Stimulated activated CD4-positive, alpha-beta T cell treated with anti-CD3 and anti-CD28 coated beads, Interleukin-12 subunit alpha, Interleukin-12 subunit beta, amount 100 ng/mL, for 48 hours (primary cell): Measurements from ENCODE around the gene DRD2.
"Not testable (repeated sequence)": the region's sequence is repeated elsewhere in the genome, so short reads cannot be mapped to it uniquely, and the experiment has no call there.

ENCODE experiments used
- DNase-seq, 3 donors: peaks; one replicate each; pipeline ENCODE4 v3.0.0-alpha.2; 2020; ENCODE audit warnings: low read depth in 2 of 3, low spot score in 1 of 3

The DRD2 gene

GRCh38 chr11:113475160-113475761 is at the start of gene DRD2:
TSS of gene DRD2 (minus strand) at chr11:113475398. CDS start at chr11:113424651, 50,747 bp downstream.
- DNase-seq: no peak

DNA sequence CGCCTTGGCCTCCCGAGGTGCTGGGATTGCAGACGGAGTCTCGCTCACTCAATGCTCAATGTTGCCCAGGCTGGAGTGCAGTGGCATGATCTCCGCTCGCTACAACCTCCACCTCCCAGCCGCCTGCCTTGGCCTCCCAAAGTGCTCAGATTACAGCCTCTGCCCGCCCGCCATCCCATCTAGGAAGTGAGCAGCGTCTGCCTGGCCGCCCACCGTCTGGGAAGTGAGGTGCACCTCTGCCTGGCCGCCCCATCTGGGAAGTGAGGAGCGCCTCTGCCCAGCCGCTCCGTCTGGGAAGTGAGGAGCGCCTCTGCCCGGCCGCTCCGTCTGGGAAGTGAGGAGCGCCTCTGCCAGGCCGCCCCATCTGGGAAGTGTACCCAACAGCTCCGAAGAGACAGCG is 48.7 kb upstream of the DRD2 start:
- DNase-seq: not testable (repeated sequence)

DNA sequence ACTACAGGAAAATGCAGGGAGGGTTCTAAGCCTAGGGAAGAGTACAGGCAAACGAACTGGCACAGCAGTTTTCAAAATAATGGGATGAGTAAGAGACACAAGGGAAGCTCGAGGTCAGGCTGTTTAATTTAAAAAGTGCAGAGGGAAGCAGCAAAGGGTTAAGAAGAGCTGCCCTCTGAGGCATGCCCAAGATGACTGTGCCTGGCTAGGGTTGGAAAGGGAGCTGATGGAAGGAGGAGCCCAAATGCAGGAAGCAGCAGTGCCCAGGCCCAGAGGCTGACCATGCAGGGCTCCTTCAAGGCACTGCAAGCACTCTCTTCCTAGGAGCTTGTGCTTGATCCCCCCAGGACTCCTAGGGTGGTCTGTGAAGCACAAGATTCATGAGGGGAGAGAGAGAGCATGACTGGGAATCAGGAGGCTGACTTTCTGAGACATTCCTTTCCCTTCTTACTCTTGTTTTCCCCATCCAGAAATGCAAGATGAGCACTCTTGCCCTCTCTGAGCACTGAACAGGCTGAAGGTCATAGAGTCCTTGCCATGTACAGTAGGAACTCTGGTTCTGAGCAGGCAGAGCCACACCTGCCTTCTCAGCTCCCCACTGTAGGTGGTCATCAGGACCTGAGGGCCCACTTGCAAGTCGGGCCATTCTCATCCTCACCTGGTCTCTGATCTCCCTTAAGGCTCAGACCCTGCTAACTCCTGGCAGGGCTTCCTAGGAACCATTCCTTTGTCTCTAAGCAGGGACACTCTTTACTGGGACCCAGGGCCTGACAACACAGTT is 46.7 kb upstream of the DRD2 start:
- DNase-seq: no peak

DNA sequence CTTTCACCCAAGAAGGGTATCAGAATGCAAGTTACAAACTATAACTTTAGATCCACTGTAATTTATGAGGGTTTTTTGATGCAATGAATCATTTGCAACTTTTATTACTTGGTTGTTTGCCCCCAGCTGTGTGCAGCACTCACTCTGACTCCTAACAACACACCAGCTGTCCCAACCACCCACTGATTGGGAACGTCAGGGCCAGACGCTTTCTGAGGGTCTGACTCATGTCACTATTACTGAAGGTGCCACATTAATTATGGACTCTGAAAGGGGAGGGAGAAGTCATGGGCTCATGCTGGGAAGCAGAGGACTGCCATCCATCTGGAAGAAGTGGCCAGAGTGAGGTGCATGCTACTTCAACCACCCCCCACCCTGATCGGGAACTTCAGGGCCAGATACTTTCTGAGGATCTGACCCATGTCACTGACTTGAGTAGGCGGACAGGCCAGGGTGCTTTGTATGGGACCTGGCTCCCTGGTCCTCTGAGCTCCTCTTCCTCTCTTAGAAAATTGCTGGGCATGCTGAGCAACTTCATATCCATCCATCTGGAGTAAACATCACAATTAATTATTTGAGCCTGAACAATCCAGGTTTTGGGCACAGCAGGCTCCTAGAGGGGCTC is 44.9 kb upstream of the DRD2 start:
- DNase-seq: no peak

- no peak for DNase-seq
These were observed 43.7 kb upstream of the DRD2 start for GRCh38 chr11:113518716-113519495.

DNA sequence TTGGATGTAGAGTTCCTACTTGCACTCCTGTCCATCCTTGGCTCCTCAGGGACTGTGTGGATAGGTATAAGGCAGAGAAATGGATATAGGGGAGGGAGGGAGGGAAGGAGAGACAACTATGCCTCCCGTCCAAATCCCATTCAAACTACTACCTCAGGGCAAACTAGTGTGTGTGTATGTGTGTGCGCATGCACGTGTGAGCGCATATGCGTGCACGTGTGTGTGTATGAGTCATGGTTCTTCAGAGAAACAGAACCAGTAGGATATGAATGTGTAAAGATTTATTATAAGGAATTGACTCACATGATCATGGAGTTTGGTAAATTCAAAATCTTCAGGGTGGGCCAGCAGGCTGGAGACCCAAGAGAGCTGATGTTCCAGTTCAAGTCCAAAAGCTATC is 42.2 kb upstream of the DRD2 start:
- DNase-seq: no peak

DNA sequence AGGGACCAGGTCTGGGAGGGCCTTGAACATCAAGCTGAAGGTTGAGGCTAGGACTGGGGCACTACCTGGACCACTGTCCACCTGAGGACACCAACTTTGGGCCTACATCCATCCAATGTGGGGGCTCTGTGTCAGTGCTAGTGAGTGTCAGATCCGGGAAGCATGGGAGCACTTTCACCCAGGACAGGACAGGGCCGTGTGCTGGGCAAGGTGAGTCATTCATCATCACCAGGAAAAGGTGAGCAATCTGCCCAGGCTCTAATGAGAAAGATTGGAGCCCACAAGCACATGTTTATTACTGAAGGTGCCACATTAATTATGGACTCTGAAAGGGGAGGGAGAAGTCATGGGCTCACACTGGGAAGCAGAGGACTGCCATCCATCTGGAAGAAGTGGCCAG is 39.7 kb upstream of the DRD2 start:
- DNase-seq: no peak

DNA sequence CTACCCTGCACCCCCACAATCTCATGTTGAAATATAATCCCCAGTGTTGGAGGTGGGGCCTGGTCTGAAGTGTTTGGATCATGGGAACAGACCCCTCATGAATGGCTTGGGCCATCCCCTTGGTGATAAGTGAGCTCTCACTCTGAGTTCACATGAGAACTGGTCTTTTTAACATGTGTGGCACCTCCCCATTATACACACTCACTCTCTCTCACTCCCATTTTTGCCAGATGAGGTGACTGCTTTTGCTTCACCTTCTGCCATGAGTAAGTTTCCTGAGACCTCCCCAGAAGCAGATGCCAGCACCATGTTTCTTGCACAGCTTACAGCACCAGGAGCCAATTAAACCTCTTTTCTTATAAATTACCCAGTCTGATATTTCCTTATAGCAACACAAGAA is 32.1 kb upstream of the DRD2 start:
- DNase-seq: no peak

DNA sequence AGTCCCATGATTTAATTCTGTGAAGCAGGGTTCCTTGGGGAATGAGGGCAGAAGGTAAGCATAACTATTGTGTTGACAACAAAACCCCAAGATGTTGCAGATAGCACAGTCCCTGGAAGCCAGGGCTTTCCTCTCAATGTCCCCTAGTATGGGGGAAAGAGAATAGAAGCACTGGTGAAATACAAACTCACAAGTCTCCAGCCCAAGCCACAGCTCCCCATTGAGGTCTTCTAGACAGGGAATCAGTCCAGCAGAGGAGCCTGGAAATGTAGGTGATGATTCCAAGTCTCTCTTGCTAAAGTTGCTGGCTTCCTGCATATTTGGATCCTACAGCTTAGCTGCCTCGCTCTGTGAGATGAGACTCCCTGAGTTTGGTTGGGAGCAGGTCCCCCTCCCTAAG is 31.7 kb upstream of the DRD2 start:
- no peak for DNase-seq

GRCh38 chr11:113506461-113506860 is 31.3 kb upstream of the DRD2 start:
- DNase-seq: no peak

DNA sequence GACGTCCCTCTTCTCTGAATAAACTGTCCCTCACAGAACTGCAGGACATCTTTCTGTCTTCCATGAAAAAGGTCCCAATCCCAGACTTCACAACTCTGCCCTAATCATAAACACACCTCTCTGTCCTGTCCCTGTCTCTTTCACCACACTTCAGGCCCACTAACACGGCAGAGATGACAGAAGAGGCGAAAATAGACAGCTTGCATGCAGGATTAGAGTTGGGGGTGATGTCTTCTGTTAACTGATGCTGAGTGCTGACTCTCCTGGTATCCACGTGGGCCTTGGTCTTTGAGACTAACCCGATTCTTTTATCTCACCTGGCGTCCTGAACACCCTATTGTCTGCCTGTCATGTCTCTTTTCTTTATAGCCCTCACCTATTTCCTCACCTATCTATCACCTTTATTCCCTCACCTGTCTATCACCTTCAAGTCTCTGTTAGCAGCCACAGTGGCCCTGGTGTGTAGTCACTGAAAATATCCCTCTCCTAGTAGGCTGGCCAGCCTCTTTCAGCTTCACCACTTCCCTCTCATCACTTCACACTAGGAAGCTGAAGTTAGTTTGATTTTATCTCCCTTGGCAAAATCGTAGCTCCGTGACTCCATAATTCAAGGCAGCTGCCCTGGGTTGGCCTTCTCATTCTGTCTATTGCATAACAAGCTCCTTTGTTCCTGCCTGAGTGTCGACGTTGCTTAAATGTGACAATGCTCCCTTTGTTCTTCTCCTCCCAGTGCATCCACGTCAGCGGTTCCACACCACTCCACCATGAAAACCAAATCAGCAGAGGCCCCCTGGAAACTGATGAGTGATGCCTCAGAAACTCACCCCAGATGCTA is 30.6 kb upstream of the DRD2 start:
- no peak for DNase-seq

GRCh38 chr11:113505046-113505445 is 29.8 kb upstream of the DRD2 start:
- DNase-seq: no peak

DNA sequence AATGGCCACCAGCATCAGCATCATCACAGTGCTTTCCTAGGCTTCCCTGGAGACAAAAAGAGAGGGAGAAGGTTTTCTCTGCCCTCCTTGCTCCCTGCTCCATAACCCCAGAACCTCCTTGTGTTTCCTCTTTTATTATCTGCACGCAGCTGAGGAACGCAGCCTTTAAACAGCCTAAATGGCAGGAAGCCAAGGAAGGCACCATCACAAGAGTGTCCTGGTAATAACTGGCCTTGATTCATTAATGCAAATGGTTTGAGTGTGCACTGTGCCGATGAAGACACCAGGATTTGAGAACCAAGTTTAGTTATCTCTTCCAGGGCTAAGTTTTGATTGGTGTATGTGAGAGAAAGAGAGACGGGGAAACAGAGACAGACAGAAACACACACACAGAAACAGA is 29.4 kb upstream of the DRD2 start:
- no peak for DNase-seq

GRCh38 chr11:113504071-113504470 is 28.9 kb upstream of the DRD2 start:
- DNase-seq: no peak

DNA sequence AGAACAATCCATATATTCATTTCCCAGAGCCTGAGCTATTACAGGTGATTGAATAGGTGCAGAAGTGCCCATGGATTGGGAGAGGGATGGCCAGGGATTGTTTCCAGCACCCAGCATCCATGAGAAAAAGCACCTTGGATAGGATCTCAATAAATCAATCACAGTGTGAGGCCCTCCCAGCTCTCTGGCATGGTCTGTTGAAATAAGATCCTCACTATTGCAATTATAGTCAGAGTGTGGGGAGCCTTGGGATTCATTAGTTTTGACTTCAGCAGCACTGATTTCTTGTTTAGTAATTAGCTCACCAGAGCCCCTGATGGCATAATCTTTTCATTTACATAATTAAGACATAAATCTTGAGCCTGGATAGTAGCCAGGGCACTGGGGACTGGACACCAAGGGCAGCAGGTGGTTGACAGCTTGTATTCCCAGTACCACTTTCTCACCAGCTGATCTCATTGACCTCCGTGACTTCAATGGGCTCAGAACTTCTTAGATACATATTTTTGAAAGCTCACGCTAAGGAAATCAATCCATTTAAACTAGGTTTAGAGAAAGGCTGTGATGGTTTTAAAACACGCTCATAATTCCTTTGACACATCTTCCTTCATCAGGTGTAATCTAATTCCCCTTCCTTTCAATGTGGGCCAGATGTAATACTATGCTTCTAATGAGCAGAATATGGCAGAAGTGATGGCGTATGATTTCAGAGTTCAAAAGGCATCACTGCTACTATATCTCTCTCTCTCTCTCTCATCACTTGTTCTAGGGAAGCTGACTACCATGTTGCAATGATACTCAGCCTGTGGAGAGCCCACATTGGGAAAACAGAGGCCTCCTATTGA is 22.1 kb upstream of the DRD2 start:
- DNase-seq: no peak

- no peak for DNase-seq
These were observed 20.9 kb upstream of the DRD2 start for GRCh38 chr11:113496026-113496651.

DNA sequence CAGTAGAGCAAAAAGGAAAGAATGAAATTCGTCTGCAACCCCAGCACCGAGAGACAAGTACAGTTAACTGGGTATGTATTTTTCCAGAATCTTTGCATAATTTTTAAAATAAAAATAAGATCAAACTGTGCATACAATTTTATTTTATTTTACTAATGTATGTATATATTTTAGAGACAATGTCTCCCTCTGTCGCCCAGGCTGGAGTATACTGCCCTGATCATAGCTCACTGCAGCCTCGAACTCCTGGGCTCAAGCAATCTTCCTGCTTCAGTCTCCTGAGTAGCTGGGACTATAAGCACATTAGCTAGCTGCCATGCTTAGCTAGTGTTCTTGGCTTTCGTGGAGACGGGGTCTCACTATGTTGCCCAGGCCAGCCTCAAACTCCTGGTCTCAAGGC is 18.8 kb upstream of the DRD2 start:
- no peak for DNase-seq

GRCh38 chr11:113493206-113493605 is 18.0 kb upstream of the DRD2 start:
- DNase-seq: no peak

- no peak for DNase-seq
These were observed 13.7 kb upstream of the DRD2 start for GRCh38 chr11:113488931-113489351.
